DND-41 (cell line): ENCODE data around the gene SGPL1.

Experiments used
- ATAC-seq: fragments of 200-7000 bp; cut with Tn5 transposase; 3 replicates; pipeline ENCODE4 v1.9.1; 2021; ENCODE audit warnings: low read depth; ENCODE audit not compliant: insufficient read depth
- DNase-seq: peaks from one replicate; pipeline ENCODE4 v3.0.0-alpha.2; 2020
- H2AFZ ChIP-seq: 2 replicates; pipeline ENCODE4 v1.6.0; 2012; ENCODE audit warnings: low read depth, low read length
- H3K27ac ChIP-seq: 2 replicates; pipeline ENCODE4 v1.5.1; 2012; ENCODE audit warnings: low read length, inconsistent platforms
- H3K27me3 ChIP-seq: fragments of 200-600 bp; sonication (generic); 2 replicates; pipeline ENCODE4 v1.6.0; 2012; ENCODE audit warnings: low read length, mild to moderate bottlenecking, inconsistent platforms; ENCODE audit not compliant: insufficient read depth, poor library complexity
- H3K36me3 ChIP-seq: 2 replicates; pipeline ENCODE4 v1.5.1; 2012; ENCODE audit warnings: low read length, inconsistent platforms; ENCODE audit not compliant: insufficient read depth
- H3K4me1 ChIP-seq: 2 replicates; pipeline ENCODE4 v1.5.1; 2012; ENCODE audit warnings: mild to moderate bottlenecking, low read length; ENCODE audit not compliant: insufficient read depth
- H3K4me2 ChIP-seq: 2 replicates; pipeline ENCODE4 v1.6.0; 2012; ENCODE audit warnings: mild to moderate bottlenecking, moderate library complexity, low read length, inconsistent platforms; ENCODE audit not compliant: insufficient read depth
- H3K4me3 ChIP-seq, 2 experiments: fragments of 200-600 bp in 1 of 2; shearing (Covaris generic) in 1 of 2; 2 replicates each; pipeline ENCODE4 v1.5.1; 2012 to 2016; ENCODE audit warnings: inconsistent platforms in 2 of 2, low read length in 2 of 2, mild to moderate bottlenecking in 2 of 2, low read depth in 1 of 2, moderate library complexity in 1 of 2
- H3K79me2 ChIP-seq: 2 replicates; pipeline ENCODE4 v1.6.0; 2012; ENCODE audit warnings: low read length, inconsistent platforms; ENCODE audit not compliant: insufficient read depth
- H3K9ac ChIP-seq: 2 replicates; pipeline ENCODE4 v1.6.0; 2012; ENCODE audit warnings: low read depth, mild to moderate bottlenecking, inconsistent platforms, low read length, moderate library complexity
- H3K9me3 ChIP-seq: 2 replicates; pipeline ENCODE4 v1.5.1; 2012; ENCODE audit warnings: low read length, moderate library complexity, mild to moderate bottlenecking, inconsistent platforms; ENCODE audit not compliant: insufficient read depth, severe bottlenecking
- H4K20me1 ChIP-seq: 2 replicates; pipeline ENCODE4 v1.6.0; 2012; ENCODE audit warnings: low read length; ENCODE audit not compliant: insufficient read depth
- EZH2 ChIP-seq: IDR thresholded peaks from 3 replicates; pipeline ENCODE4 v1.6.1; 2012; ENCODE audit warnings: borderline replicate concordance, low read depth, mild to moderate bottlenecking, moderate library complexity, low read length, inconsistent platforms; ENCODE audit not compliant: severe bottlenecking
- TF ChIP-seq, protein P1 (sequence below): IDR thresholded peaks from 2 replicates; pipeline ENCODE4 v1.5.1; 2012; ENCODE audit warnings: borderline replicate concordance, low read length, moderate library complexity, mild to moderate bottlenecking; ENCODE audit not compliant: poor library complexity, severe bottlenecking; ENCODE audit errors: extremely low read depth

The SGPL1 gene

DNA sequence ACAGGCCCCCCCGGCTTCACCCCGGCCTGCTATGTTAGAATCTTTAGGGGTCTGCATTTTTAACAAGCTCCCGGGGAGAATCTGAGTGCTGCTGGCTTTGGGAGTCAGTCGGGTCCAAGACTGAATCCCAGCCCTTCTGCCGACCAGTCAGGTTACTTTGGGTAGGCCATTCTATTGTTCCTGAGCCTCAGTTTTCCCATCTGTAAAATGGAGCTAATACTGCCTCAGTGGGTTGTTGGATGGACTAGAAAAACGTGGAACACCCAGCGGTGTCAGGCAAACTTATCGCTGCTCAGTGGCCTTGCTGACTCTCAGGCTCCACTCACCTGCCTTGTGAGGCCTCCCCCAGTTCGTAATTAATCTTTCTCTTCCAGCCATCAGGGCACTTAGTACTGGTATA is 42.3 kb upstream of the SGPL1 start:
- H3K9ac ChIP-seq: no peak overlapping the region
- no peaks in the 10 kb centered on the region for H3K9me3 ChIP-seq
- ATAC-seq: no peak
- no peaks in the 10 kb centered on the region for H3K36me3 ChIP-seq
- H3K27me3 ChIP-seq: no peaks in the 10 kb centered on the region
- no peaks in the 10 kb centered on the region for H3K79me2 ChIP-seq
- H3K4me2 ChIP-seq: no peak overlapping the region
- no peaks in the 10 kb centered on the region for H3K4me1 ChIP-seq
- H2AFZ ChIP-seq: no peak overlapping the region
- no peak for DNase-seq
- H4K20me1 ChIP-seq: no peaks in the 10 kb centered on the region; the same call in 1 of the 2 replicates
- H3K27ac ChIP-seq: no peak overlapping the region
- no peak overlapping the region for H3K4me3 ChIP-seq
- no peak for TF ChIP-seq EZH2
- TF ChIP-seq, protein P1, sequence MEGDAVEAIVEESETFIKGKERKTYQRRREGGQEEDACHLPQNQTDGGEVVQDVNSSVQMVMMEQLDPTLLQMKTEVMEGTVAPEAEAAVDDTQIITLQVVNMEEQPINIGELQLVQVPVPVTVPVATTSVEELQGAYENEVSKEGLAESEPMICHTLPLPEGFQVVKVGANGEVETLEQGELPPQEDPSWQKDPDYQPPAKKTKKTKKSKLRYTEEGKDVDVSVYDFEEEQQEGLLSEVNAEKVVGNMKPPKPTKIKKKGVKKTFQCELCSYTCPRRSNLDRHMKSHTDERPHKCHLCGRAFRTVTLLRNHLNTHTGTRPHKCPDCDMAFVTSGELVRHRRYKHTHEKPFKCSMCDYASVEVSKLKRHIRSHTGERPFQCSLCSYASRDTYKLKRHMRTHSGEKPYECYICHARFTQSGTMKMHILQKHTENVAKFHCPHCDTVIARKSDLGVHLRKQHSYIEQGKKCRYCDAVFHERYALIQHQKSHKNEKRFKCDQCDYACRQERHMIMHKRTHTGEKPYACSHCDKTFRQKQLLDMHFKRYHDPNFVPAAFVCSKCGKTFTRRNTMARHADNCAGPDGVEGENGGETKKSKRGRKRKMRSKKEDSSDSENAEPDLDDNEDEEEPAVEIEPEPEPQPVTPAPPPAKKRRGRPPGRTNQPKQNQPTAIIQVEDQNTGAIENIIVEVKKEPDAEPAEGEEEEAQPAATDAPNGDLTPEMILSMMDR: no peak

- no peaks in the 10 kb centered on the region for H3K9me3 ChIP-seq
- H2AFZ ChIP-seq: no peak overlapping the region
- no peak overlapping the region for H3K4me2 ChIP-seq
- DNase-seq: no peak
- no peaks in the 10 kb centered on the region for H3K36me3 ChIP-seq
- H4K20me1 ChIP-seq: no peaks in the 10 kb centered on the region; the same call in 1 of the 2 replicates
- no peaks in the 10 kb centered on the region for H3K79me2 ChIP-seq
- H3K4me1 ChIP-seq: no peaks in the 10 kb centered on the region
- H3K27ac ChIP-seq: no peak overlapping the region
- ATAC-seq: no peak
- H3K27me3 ChIP-seq: no peaks in the 10 kb centered on the region
- TF ChIP-seq EZH2: no peak
- TF ChIP-seq, protein P1: no peak
- H3K4me3 ChIP-seq: no peak overlapping the region
- no peak overlapping the region for H3K9ac ChIP-seq
Measured at GRCh38 chr10:70773965-70774809, 41.6 kb upstream of the SGPL1 start.

DNA sequence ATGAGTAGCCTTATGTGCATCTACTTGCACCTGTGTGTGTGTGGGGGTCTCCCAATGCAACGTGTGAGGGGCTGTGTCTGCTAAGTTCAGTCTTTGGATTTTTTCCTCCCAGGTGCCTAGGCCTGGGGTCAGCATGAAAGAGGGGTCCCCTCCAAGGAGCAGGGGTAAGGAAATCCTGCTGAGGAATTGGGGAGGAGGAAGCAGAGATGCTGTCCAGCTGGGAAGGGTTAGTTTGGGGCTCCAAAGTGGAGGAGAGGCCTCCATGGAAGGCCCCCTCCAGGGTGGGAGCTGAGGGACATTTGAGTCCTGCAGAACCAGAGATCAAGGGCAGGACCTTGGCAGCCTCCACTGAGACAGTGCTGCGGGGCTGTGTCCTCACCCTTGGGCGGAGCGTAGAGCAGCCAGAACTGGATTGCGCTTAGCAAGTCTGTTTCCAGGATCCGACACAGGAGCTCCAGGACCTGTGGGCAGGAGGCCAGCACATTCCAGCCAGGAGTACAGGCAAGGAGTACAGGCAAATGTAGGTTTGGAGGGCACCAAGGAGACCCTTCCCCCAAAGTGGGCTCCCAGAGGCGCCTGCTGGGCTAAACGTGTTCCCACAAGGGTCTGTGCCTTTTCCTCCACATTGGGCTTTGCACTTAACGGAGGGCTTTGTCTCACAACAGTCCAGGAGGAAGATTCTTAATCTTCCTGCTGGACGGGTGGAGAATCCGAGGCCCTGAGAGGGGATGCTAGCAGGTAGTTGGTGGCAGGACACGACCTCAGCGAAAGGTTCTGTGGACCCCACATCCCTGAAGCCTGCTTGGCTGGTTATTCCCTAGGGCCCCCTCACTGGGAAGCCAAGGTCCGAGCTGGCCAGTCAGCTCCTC is 40.7 kb upstream of the SGPL1 start:
- TF ChIP-seq EZH2: no peak
- TF ChIP-seq, protein P1: no peak
- no peaks in the 10 kb centered on the region for H3K9me3 ChIP-seq
- DNase-seq: no peak

More for the DNA sequence above, 40.7 kb upstream of the SGPL1 start:
- Histone ChIP-seq H3K4me1 (no peaks in the 10 kb centered on the region), H3K36me3 (no peaks in the 10 kb centered on the region), H4K20me1 (no peaks in the 10 kb centered on the region; the same call in 1 of the 2 replicates), H3K4me3 (no peak overlapping the region), H3K79me2 (no peaks in the 10 kb centered on the region), H3K4me2 (no peak overlapping the region), H3K27me3 (no peaks in the 10 kb centered on the region), H3K9ac (no peak overlapping the region), H3K27ac (no peak overlapping the region), H2AFZ (no peak overlapping the region)
- ATAC-seq: no peak
